ENCODE measurements around the gene HABP2.
A peak's percentile ranks its signal among the peaks of the same experiment; 100 is the strongest.

Gene HABP2

DNA sequence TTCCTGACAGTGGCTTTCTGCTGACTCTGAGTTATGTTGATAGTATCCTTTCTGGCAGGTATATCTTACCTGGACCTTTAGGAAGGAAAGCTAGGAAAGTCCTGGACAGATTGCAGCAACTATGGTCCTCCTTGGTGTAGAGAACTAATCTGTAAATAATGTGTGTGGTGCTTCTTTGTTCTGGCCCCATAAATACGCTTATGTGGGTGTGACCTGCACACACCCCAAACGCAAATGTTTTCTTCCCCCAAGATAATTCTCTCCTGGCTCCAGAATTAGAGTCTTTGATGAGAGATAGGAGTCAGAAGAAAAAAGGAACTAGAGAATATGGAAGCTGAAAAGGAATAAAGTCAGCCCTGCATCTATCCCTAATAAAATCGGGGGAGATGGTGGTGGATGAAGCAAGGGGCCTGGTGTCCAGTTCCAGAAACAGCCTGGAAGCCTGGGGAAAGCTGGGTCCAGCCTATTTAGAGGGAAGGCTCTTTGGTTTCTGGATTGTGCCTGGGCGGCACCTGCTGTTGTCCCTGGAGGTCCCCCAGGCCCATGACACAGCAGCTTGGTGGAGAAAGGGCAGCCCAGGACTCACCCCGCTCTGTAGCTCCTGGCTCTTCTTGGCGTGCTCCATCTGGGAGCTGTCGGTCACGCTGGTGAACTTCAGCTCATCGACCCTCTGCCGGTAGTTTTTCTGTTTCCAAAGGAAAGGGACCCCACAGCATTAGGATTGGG is 72.8 kb downstream of the HABP2 start:
- H3K4me3 ChIP-seq (ENCODE audit: low read depth, low read length) = no peak overlapping the region
- in situ Hi-C loops (cut with HindIII; ENCODE audit: low sequenced_read_pairs) = no loop called here
- TF ChIP-seq, protein P1, sequence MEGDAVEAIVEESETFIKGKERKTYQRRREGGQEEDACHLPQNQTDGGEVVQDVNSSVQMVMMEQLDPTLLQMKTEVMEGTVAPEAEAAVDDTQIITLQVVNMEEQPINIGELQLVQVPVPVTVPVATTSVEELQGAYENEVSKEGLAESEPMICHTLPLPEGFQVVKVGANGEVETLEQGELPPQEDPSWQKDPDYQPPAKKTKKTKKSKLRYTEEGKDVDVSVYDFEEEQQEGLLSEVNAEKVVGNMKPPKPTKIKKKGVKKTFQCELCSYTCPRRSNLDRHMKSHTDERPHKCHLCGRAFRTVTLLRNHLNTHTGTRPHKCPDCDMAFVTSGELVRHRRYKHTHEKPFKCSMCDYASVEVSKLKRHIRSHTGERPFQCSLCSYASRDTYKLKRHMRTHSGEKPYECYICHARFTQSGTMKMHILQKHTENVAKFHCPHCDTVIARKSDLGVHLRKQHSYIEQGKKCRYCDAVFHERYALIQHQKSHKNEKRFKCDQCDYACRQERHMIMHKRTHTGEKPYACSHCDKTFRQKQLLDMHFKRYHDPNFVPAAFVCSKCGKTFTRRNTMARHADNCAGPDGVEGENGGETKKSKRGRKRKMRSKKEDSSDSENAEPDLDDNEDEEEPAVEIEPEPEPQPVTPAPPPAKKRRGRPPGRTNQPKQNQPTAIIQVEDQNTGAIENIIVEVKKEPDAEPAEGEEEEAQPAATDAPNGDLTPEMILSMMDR (IDR thresholded peaks at IDR 0.05; ENCODE audit: low read depth, low read length, missing control alignments) = no peak
- DNase-seq (ENCODE audit: low read depth) = no peak

DNA sequence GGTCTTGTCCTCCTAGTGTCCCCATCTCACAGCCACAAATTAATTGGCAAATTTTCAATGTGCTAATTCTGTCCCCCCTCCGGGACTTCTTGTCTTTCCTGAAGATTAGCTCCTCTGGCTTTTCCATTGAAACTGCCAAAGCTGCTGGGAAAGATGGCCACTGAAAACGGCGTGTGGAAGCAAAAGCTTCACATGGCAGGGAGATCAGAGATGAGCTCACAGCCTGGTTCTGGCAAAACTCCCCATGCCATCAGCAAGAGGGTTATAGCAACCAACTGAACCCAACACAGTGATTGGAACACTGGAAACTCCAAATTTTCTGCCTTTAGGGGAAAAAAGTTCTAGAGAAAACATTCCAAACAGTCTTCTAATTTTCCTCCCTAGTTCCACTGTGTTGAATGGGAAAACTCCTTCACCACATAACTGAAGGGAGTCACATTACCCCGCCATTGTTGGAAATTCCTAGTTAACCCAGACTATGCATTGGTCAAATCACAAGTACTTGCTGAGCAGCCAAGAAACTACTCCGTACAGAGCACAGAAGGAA is 74.0 kb downstream of the HABP2 start:
- TF ChIP-seq, protein P1 (IDR thresholded peaks at IDR 0.05; ENCODE audit: low read depth, low read length, missing control alignments) = no peak

DNA sequence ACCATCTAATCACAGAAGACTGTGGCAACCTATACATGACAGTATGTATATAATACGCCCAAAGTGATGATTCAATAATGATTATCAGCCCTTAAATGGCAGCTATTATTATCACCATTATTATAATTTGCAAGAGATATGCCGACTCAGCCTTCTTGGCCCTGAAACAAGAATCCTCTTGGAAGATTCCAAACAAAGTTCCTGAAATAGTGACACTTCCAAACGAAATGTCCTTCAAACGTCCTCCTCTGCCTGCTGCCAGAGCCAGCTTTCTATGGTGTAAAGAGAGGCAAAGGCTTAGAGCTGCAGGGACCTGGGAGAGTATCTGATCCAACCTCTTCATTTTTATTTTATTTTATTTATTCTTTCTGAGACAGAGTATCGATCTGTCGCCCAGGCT is 75.0 kb downstream of the HABP2 start:
- TF ChIP-seq, protein P1 (IDR thresholded peaks at IDR 0.05; ENCODE audit: low read depth, low read length, missing control alignments) = no peak
- H3K4me3 ChIP-seq (ENCODE audit: low read depth, low read length) = no peak overlapping the region
- in situ Hi-C loops (cut with HindIII; ENCODE audit: low sequenced_read_pairs) = no loop called here
- DNase-seq (ENCODE audit: low read depth) = no peak

More for the DNA sequence above, 74.0 kb downstream of the HABP2 start:
- no peak overlapping the region for H3K4me3 ChIP-seq (ENCODE audit: low read depth, low read length)
- DNase-seq (ENCODE audit: low read depth) = peak; percentile 31
- in situ Hi-C loops (cut with HindIII; ENCODE audit: low sequenced_read_pairs) = no loop called here

DNA sequence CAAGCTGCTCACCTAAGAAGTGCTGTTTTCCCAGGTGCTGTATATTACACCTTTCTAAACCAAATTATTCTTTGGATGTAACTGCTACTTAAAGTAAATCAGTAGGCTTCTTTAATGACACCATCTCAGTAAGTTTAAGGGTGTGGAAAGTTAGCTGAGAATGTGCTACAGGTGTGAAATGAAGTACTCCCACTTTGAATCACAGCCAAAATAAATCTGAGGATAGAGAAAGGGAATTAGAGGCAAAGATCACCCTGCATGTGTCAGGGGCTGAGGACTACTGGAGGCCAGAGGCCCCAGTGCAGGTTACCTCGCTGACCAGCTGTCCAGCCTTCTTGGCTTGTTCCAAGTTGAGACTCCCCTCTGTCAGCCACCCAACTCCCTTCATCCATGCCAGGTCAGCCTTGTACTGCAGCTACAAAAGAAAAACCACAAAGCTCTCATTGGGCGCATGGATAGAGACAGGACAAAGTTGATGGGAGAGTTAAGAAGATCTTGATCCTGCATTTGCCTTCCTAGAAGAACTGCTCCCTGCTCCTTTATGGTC is 75.8 kb downstream of the HABP2 start:
- TF ChIP-seq, protein P1 (IDR thresholded peaks at IDR 0.05; ENCODE audit: low read depth, low read length, missing control alignments) = no peak
- in situ Hi-C loops (cut with HindIII; ENCODE audit: low sequenced_read_pairs) = no loop called here
- DNase-seq (ENCODE audit: low read depth) = no peak
- no peak overlapping the region for H3K4me3 ChIP-seq (ENCODE audit: low read depth, low read length)

DNA sequence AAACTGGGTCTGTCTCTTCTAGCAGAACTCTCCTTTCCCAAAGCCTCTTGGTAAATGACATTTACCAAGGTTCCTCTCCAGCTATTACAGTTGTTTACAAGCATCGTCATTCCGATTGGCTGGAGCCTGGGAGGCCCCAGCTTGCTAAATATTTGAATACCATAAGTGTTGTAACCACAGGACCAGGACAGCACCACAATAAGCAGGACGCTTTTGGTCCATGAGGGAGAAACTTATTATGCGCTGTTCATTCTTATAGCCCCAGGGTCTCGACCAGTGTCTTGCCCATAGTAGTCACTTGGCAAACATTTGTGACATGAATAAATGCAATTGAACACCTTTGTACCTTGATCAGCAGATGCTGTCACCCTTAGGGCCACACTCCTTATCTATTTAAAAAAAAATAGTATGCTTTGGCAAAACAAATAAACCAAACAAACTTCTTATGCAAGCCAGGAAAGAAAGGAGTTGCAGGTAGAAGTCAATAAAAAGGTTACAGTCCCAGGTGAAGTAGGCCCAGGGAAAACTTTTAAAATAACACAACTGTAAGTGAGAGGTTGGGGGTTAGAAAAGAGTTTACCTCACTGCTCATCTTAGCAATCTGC is 78.2 kb downstream of the HABP2 start:
- in situ Hi-C loops (cut with HindIII; ENCODE audit: low sequenced_read_pairs) = no loop called here
- no peak overlapping the region for H3K4me3 ChIP-seq (ENCODE audit: low read depth, low read length)
- DNase-seq (ENCODE audit: low read depth) = no peak
- TF ChIP-seq, protein P1 (IDR thresholded peaks at IDR 0.05; ENCODE audit: low read depth, low read length, missing control alignments) = no peak

DNA sequence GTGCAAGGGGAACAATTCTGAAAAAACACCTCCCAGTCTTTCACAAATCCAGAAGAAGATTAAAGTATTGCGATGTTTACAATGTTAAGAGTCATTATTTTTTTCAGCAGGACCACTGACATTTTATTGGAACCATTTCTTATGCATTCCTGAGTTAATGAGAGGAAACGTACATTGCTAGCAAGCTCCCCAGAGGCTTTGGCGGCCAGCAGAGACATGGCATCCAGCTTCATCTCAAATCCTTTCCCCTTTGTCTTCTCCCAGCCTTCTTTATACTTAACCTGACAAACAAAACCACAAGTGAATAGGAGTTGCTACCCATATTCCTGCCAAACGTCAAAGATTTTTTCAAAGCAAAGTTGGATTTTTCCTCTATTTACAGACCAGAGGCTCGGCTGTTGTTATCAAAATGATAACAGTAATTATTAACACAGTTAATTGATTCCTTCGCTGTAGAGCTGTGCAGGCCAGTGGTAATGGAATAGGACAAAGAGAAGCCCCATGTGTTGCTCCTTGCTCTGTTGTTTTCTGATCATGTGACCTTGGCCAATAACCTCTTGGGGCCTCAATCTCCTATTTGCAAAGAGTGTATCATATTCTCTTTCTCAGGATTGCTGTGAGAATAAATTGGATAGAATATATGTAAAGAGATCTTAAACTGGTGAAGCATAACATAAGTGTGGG is 79.0 kb downstream of the HABP2 start:
- no peak overlapping the region for H3K4me3 ChIP-seq (ENCODE audit: low read depth, low read length)
- DNase-seq (ENCODE audit: low read depth) = peak; percentile 66
- TF ChIP-seq, protein P1 (IDR thresholded peaks at IDR 0.05; ENCODE audit: low read depth, low read length, missing control alignments) = no peak
- in situ Hi-C loops (cut with HindIII; ENCODE audit: low sequenced_read_pairs) = no loop called here

Measured in astrocyte of the cerebellum (primary cell).